Sciatic nerve (tissue), 2 donors: ENCODE data around the gene CDHR2. TPM values are rescaled to one million over a fixed set of nuclear protein-coding genes. Genes with fewer than 3 reads are reported as not detected.
A peak's percentile ranks its signal among the peaks of the same experiment; 100 is the strongest.

Source experiments
- ATAC-seq: fragments of 200-7000 bp; cut with Tn5 transposase; one replicate; pipeline ENCODE4 v1.9.1; 2020; ENCODE audit warnings: mild to moderate bottlenecking, moderate library complexity
- DNase-seq: peaks from one replicate; pipeline ENCODE4 v3.0.0-alpha.2; 2020; ENCODE audit warnings: low spot score
- intact Hi-C: fragments of 100-400 bp; cut with DNase I; formaldehyde crosslinking; loops from one replicate; pipeline ENCODE4 v1.14.2; 2022
- total RNA-seq: library from RNA; stranded (reverse); fragmentation: NEBNext Ultra II Directional; extraction: Animal tissue kit (Norgen Biotek cat#: 25700); gene quantifications from one replicate; pipeline ENCODE4 v1.2.1, GENCODE V29; 2021
- donor health status: DM: no; HTN: no; CAD: no.
- donor health status: DM: no; HTN: no; CAD: no.

The CDHR2 gene
- total RNA-seq, 1 donor from 2014 or later, result 0.36 TPM

- intact Hi-C loops, result no loop called here
- ATAC-seq (peak; percentile 77), DNase-seq (no peak)
Observed at GRCh38 chr5:176528301-176528700, 20.8 kb upstream of the CDHR2 start.

GRCh38 chr5:176528761-176529115, 20.4 kb upstream of the CDHR2 start:
- DNase-seq (no peak), ATAC-seq (peak; percentile 58)
- intact Hi-C loops, result no loop called here

- ATAC-seq, result no peak
- intact Hi-C loops, result no loop called here
- peak; percentile 58 for DNase-seq
Observed at GRCh38 chr5:176529116-176529740, 19.9 kb upstream of the CDHR2 start.

DNA sequence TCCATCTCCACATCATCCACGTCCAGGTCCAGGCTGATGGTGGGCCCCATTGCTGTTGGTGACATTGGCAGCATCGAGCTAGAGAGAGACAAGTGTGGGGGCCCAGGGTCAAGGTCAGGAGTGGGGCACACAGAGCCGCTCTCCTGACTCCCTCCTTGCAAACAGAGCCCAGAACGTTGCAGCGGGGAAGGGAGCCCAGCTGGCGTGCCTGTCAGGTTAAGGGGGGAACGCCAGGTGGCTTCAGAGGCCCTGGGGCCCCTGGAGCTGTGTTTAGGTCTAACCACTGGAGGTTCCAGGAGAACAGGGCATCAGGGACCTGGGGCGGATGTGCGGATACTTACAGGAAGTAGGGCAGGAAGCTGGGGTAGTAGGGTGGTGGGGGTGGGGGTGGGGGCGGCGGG, 19.4 kb upstream of the CDHR2 start:
- intact Hi-C loops, result no loop called here
- no peak for DNase-seq
- ATAC-seq, result no peak

- intact Hi-C loops, result no loop called here
- DNase-seq (peak; percentile 57), ATAC-seq (no peak)
Observed at GRCh38 chr5:176530393-176530982, 18.7 kb upstream of the CDHR2 start.

GRCh38 chr5:176530983-176531901, 17.9 kb upstream of the CDHR2 start:
- intact Hi-C loops, result no loop called here
- DNase-seq, result peak; percentile 65
- ATAC-seq, result peak; percentile 58

DNA sequence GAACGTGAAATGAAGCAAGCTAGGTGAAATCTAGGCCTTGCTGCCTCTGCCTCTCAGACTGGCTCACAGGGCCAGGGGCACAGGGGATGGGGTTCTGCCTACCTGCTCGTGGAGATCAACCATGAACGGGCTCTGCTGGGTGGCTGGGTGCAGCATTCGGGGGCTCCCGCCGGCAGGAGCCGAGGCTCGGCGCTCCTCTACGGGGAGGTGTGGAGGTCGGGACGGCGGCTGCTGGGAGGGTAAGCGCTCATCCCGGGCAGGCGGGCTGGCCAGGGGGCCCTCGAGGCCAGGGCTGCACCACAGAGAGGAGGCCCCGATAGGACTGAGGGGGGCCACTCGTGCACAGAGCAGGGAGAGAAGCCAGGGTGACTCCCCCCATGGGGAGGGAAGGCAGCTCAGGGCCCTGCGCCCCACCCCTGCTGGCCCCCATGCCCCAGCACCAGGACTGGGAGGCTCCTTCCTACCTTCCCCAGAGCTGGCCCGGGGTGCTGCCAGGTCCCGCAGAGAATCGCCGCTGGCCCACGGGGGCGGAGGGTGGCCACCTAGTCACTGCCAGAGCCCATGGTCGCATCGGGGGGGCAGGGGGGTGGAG, 17.1 kb upstream of the CDHR2 start:
- intact Hi-C loops, result no loop called here
- ATAC-seq (no peak), DNase-seq (peak; percentile 55)

GRCh38 chr5:176532795-176533194, 16.3 kb upstream of the CDHR2 start:
- DNase-seq, result peak; percentile 55
- no peak for ATAC-seq
- intact Hi-C loops, result no loop called here

GRCh38 chr5:176533390-176533789, 15.8 kb upstream of the CDHR2 start:
- ATAC-seq (no peak), DNase-seq (peak; percentile 75)
- intact Hi-C loops, result no loop called here

GRCh38 chr5:176533894-176534611, 15.1 kb upstream of the CDHR2 start:
- ATAC-seq (no peak), DNase-seq (peak; percentile 62)
- intact Hi-C loops, result no loop called here

DNA sequence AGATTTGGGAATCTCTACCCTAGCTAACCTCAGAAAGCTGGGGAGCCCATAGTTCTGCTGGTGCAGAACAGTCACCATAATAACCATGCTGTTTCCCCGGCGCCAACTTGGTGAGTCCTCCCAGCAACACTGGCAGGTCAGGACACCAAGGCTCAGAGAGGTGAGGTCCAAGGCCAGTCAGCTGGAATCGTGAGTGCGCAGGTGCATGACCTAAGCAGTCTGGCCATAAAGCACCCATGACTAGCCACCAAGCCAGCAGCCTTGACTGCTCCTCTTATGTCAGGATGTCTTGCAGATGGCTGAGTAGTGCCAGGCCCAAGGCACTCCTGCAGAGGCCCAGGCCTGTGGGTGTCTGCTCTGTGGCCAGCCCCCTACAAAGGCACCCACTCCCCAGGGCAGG, 14.5 kb upstream of the CDHR2 start:
- intact Hi-C loops, result no loop called here
- DNase-seq (no peak), ATAC-seq (no peak)

DNA sequence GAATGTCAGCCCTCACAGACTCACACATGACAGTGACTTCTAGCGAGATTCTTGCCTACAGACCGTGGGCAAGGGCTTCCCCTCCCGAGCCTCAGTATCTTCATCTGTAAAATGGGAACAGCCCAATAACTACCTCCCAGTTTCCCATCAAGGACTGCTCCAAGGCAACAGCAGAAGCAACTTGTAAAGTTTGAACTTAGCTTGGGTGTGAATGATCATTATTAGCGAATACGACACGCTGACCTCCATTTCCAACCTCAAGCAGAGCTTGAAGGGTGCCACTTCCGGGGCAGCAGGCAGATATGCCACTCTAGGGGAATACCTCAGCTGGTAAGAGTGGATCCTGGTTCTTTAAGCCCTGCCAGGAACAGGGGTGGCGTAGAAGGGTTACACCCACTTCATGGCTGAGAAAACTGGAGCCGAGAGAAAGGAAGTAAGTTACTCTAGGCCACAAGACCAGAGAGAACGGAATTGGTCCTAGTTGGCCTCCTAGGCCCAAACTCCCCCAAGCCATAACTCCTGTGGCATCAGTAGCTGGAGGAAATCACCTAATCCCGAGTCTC, 14.0 kb upstream of the CDHR2 start:
- intact Hi-C loops, result no loop called here
- DNase-seq, result no peak
- ATAC-seq, result no peak

DNA sequence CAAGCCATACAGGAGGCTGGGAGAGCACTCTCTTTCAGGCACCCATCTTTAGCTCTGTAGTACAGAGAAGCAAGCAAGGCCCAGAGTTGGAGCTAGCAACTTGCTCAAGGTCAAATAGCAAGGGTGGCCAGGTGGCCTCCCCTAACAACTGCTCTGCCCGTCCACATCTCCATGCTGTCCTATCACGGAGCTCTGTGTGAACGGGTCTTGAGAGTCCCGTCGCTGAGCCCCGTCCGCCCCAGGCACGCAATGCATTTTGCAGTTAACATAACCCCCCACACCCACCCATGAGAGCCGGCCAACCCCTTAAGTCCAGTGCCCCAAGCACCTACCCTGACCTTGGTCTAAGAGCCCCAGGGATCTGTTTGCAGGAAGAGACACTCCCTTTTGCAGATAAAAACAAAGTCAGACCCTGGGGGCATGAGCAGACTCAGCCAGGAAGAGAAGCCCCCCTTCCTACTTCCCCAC, 13.4 kb upstream of the CDHR2 start:
- intact Hi-C loops, result no loop called here
- no peak for DNase-seq
- no peak for ATAC-seq

DNA sequence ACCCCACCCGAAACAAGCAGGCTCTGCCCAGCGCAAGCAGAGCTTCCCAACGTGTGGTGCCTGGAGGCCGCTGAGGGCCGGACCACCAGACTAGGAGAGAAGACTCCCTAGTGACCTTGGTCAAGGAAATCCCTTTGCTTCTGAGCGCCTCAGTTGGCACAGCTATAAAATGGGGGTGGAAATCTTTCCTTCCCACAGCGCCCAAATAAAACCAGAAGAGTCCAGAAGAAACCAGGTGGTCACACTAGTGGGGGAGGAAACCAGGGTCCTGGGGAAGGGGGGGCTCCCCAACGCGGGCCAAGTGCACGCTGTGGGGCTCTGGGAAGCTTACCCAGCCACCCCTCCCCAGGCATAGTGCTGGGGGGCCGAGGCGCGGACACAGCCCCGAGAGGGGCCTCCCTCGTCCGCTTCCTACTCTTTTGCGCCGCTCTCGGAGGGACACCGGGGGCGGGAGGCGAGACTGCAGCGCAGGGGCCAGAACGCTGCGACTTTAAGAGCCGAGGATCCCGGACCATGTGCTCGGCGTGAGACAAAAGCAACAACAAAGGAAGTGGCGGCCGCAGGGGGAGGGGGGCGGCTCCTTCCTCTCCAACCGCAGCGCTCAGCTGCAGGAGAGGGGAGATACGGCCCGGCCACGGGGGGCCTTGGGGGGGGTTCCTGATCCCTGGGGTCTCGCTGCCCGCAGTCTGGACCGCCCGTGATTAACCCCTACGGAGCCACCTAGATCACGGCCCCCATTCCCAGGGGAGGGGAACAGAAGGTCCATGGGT, 12.8 kb upstream of the CDHR2 start:
- ATAC-seq (peak; percentile 53), DNase-seq (peak; percentile 90)
- intact Hi-C loops, result no loop called here

DNA sequence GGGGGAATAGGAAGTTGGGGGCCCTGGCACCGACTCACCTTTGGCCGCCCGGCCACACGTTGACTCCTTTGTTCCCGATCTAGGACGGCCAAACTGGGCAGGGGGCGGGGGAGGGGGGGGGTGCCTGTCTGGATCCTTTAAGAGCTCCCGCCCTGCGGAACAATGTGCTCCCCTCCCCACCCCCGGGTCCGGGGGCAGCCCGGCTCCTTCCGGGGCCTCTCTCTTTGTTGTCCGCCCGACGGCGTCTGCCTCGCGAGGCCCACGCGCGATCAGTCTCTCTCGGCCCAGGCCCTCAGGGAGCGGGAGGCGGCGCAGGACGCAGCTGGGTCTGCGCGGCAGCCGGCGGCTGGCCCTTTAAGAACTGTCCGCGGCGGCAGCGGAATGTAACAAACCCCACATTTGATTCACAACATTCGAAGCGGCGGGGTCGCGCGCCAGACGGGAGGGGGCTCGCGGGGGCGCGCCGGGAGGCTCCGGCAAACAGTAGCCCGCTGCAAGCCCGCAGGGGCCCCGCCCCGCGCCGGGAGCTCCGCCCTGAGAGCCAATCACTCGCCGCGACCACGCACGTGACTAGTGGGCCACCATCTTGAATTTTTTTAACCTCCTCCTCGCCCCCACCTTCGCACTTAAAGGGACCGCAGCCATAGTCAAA, 12.1 kb upstream of the CDHR2 start, which contains the start of gene RNF44:
RNF44 (minus strand) TSS at position 501 of the 652 bp plus-strand sequence. CDS start 4,930 bp downstream, outside the sequence.
- ATAC-seq (peak; percentile 92), DNase-seq (peak; percentile 99)
- intact Hi-C loops, result no loop called here

DNA sequence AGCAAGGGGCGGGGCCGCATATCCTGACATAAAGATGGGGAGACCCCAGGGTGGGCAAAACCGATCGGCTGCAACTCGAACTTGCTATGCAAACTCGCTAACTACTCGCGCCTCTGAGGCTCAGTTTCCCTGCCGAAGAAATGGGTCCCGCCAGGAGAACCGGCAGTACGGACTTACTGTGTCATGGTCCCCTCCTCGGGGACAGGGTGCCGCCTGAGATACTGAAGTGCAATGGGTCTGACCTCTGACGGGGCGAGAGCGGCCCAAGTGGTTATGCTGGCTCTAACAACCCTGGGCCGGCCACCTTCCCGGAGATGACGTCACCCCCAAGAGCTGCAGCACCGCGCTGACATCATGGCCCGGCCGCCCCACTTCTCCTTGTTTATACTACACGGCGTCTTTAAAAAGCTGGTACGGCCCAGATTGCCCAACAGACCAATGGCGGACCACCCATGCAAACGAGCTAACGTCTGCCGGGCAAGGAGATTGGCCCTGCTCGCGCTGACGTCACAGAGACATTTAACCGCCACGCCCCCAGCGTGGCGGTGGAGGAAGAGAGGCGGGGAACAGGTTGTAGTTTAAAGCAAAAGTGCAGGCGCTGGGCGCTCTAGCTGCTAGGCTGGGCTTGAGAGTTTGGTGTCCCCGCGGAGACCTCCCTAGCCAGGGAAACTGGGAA, 11.4 kb upstream of the CDHR2 start:
- peak; percentile 99 for DNase-seq
- ATAC-seq, result peak; percentile 94
- intact Hi-C loops, result no loop called here
